GM10266 (cell line): ENCODE measurements around the gene ARSB.
"Not testable (repeated sequence)": the region's sequence is repeated elsewhere in the genome, so short reads cannot be mapped to it uniquely, and the experiment has no call there.

Source experiments
- DNase-seq: peaks from one replicate; pipeline ENCODE4 v3.0.0; 2012; ENCODE audit errors: extremely low spot score
- TF ChIP-seq, protein P1 (sequence below): IDR thresholded peaks from 2 replicates; pipeline ENCODE4 v1.5.1; 2012; ENCODE audit warnings: mild to moderate bottlenecking, low read depth; ENCODE audit not compliant: control insufficient read depth, insufficient read depth; ENCODE audit errors: missing control alignments

Gene ARSB

DNA sequence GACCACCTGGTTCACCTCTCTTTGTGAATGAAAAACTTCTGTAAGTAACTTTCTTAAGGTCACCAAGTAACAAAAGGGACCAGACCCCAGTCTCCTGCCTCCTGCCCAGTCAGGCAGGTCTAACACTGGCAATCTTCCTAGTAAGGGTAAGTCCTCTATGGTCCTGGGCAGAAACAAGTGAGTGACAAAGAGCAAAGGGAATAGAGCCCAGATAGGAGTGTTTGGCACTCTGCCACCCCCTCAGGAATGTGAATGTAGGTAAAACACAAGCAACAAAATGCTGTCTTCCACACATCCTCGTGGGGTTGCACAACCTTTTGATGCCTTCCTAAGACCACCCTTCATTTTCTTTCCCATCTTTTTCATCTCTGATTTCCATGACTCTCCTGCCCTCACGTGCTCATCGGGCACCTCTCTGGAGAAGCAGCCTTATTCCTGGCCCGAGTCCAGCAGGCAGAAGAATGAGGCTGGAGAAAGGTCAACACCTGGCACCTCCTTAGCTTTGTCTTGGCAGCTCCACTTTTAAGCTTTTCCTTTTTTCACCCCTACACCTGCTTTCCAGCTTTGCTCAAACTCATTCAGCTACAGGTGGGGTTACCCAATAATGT lies 246.3 kb downstream of the ARSB start:
- DNase-seq = no peak

GRCh38 chr5:78738104-78738503 lies 247.0 kb downstream of the ARSB start:
- TF ChIP-seq, protein P1, sequence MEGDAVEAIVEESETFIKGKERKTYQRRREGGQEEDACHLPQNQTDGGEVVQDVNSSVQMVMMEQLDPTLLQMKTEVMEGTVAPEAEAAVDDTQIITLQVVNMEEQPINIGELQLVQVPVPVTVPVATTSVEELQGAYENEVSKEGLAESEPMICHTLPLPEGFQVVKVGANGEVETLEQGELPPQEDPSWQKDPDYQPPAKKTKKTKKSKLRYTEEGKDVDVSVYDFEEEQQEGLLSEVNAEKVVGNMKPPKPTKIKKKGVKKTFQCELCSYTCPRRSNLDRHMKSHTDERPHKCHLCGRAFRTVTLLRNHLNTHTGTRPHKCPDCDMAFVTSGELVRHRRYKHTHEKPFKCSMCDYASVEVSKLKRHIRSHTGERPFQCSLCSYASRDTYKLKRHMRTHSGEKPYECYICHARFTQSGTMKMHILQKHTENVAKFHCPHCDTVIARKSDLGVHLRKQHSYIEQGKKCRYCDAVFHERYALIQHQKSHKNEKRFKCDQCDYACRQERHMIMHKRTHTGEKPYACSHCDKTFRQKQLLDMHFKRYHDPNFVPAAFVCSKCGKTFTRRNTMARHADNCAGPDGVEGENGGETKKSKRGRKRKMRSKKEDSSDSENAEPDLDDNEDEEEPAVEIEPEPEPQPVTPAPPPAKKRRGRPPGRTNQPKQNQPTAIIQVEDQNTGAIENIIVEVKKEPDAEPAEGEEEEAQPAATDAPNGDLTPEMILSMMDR = no peak
- DNase-seq = no peak

More for the DNA sequence above, 246.3 kb downstream of the ARSB start:
- TF ChIP-seq, protein P1 = no peak

DNA sequence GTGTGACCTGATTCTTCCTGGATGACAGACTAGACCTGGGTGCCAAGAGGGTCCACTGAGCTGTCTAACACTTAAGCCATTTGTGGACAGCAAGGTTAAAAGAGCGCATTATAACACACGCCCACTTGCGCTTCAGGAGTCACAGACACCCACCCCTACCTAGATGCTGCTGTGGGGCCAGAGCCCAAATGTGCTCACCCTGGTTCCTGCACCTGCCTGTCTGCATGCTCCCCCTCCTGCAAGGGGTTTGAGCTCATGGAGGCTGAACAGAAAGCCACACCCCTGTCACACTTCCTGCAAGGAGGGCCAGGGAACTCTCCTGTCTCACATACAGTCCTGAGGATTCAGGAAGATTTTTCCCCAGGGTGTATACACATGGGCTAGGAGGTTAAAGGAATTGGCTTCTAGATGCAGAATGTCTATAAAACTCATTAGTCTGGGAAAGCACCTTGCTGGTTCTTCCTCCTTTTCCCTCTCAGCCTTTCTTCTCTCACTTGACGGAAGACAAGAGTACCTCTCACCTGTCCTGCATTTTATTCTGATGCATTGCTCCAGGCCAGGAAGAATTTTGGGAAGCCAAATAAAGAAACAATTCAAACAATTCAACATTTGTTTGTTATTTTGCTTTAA lies 249.2 kb downstream of the ARSB start:
- TF ChIP-seq, protein P1 = no peak
- DNase-seq = no peak

- DNase-seq = no peak
- TF ChIP-seq, protein P1 = no peak
These were observed 250.2 kb downstream of the ARSB start for GRCh38 chr5:78734950-78735349.

DNA sequence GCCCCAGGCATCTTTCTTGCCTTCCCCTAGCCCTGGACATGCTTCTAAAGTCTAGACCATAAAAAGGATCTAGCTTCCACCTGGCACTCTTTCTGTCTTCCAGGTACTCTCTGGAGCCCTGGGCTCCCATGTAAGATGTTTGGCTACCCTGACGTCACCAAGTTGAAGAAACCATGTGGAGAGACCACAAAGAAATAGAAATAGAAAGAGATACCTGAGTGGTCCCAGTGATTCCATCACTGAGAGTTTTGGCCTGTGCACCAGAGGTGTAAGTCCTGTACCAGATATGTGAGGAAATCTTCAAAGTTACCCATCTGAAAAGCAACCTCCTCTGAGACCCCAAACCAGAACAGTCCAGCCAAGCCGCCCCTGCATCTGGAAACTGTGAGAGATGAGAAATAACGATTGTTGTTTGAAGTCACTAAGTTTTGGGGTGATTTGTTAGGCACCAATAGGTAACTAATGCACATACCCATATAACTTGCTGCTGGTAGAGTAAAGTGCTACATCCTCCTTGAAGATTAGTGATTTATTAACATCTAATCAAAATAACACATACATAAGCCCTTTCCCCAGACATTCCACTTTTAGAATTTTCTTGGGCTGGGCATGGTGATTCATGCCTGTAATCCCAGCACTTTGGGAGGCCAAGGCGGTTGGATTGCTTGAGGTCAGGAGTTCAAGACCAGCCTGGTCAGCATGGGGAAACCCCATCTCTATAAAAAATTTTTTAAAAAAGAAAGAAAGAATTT lies 250.8 kb downstream of the ARSB start:
- TF ChIP-seq, protein P1 = no peak

GRCh38 chr5:78732721-78733120 lies 252.4 kb downstream of the ARSB start:
- DNase-seq = not testable (repeated sequence)

More for the DNA sequence above, 250.8 kb downstream of the ARSB start:
- no peak for DNase-seq

GRCh38 chr5:78731884-78732283 lies 253.2 kb downstream of the ARSB start:
- DNase-seq = no peak
- TF ChIP-seq, protein P1 = no peak
